ENCODE results near the gene GRAMD4. TPM values are rescaled to one million over a fixed set of nuclear protein-coding genes. Genes with fewer than 3 reads are reported as not detected.

Gene GRAMD4
- total RNA-seq, 1 donor from 2014 or later = 36.8 TPM

GRCh38 chr22:46584081-46584921 lies 35.9 kb upstream of the GRAMD4 start:
- no peak for DNase-seq (ENCODE audit: low read depth)
- no peak overlapping the region for H3K4me3 ChIP-seq (ENCODE audit: low read depth, low read length)
- no peak for TF ChIP-seq CTCF (conservative IDR thresholded peaks at IDR 0.05; ENCODE audit: low read depth, low read length)

- no peak overlapping the region for H3K4me3 ChIP-seq (ENCODE audit: low read depth, low read length)
- no peak for TF ChIP-seq CTCF (conservative IDR thresholded peaks at IDR 0.05; ENCODE audit: low read depth, low read length)
- DNase-seq (ENCODE audit: low read depth) = no peak
Measured at GRCh38 chr22:46585340-46586122, 34.7 kb upstream of the GRAMD4 start.

GRCh38 chr22:46586123-46586519 lies 34.1 kb upstream of the GRAMD4 start:
- no peak for TF ChIP-seq CTCF (conservative IDR thresholded peaks at IDR 0.05; ENCODE audit: low read depth, low read length)
- H3K4me3 ChIP-seq (ENCODE audit: low read depth, low read length) = no peak overlapping the region
- DNase-seq (ENCODE audit: low read depth) = no peak

- TF ChIP-seq CTCF (conservative IDR thresholded peaks at IDR 0.05; ENCODE audit: low read depth, low read length) = no peak
- no peak overlapping the region for H3K4me3 ChIP-seq (ENCODE audit: low read depth, low read length)
- no peak for DNase-seq (ENCODE audit: low read depth)
Measured at GRCh38 chr22:46586531-46587011, 33.6 kb upstream of the GRAMD4 start.

- no peak for DNase-seq (ENCODE audit: low read depth)
Measured at GRCh38 chr22:46587061-46587460, 33.1 kb upstream of the GRAMD4 start.

More at GRCh38 chr22:46587061-46587460, 33.1 kb upstream of the GRAMD4 start:
- no peak for TF ChIP-seq CTCF (conservative IDR thresholded peaks at IDR 0.05; ENCODE audit: low read depth, low read length)
- no peak overlapping the region for H3K4me3 ChIP-seq (ENCODE audit: low read depth, low read length)
